SK-N-SH (cell line): ENCODE results near the gene GRB10. TPM values are rescaled to one million over a fixed set of nuclear protein-coding genes. Genes with fewer than 3 reads are reported as not detected.
A peak's percentile ranks its signal among the peaks of the same experiment; 100 is the strongest.

Experiments
- CTCF ChIA-PET: fragments of 300-600, 350-600 bp; formaldehyde crosslinking; extraction: SDS; loops from one replicate; lab custom pipeline; 2021; lab: Yijun Ruan, JAX
- POLR2A ChIA-PET: fragments of 350-600 bp; sonication (Branson Sonifier 250); formaldehyde crosslinking; extraction: SDS; loops from one replicate; lab custom pipeline; 2020; ENCODE audit warnings: antibody characterized with exemption, inconsistent platforms; lab: Yijun Ruan, JAX
- DNase-seq: peaks from one replicate; pipeline ENCODE4 v3.0.0; 2012
- H2AFZ ChIP-seq: fragments of 200-600 bp; sonication (generic); 2 replicates; pipeline ENCODE4 v1.8.1; 2016; ENCODE audit warnings: antibody characterized with exemption, mild to moderate bottlenecking, low read depth
- H3F3A ChIP-seq: fragments of 200-600 bp; sonication (generic); replicated peaks from 2 replicates; pipeline ENCODE3; 2016; ENCODE audit warnings: antibody characterized with exemption, mild to moderate bottlenecking; ENCODE audit not compliant: insufficient read depth
- H3K27ac ChIP-seq, 2 experiments: fragments of 200-500 bp in 1 of 2; fragments of 200-600 bp in 1 of 2; sonication (Bioruptor generic) in 1 of 2; sonication (generic), shearing (Covaris generic) in 1 of 2; 2 replicates each; pipeline versions ENCODE4 v1.5.1 to v1.6.1; 2014 to 2016; ENCODE audit warnings: low read depth in 2 of 2, inconsistent platforms in 1 of 2, low read length in 1 of 2, mild to moderate bottlenecking in 1 of 2, mixed read lengths in 1 of 2
- H3K27me3 ChIP-seq: fragments of 200-600 bp; sonication (generic), shearing (Covaris generic); 2 replicates; pipeline ENCODE4 v1.6.1; 2016; ENCODE audit warnings: mixed run types; ENCODE audit not compliant: insufficient read depth
- H3K36me3 ChIP-seq, 2 experiments: fragments of 200-500 bp in 1 of 2; fragments of 200-600 bp in 1 of 2; sonication (Bioruptor generic) in 1 of 2; sonication (generic) in 1 of 2; replicated peaks in 1 of 2; 2 replicates each; pipeline versions ENCODE3 to v1.5.1; 2014 to 2016; ENCODE audit warnings: low read length in 1 of 2, mild to moderate bottlenecking in 1 of 2; ENCODE audit not compliant: insufficient read depth in 2 of 2, control insufficient read depth in 1 of 2
- H3K4me1 ChIP-seq, 2 experiments: fragments of 200-500 bp in 1 of 2; fragments of 200-600 bp in 1 of 2; sonication (Bioruptor generic) in 1 of 2; sonication (generic), shearing (Covaris generic) in 1 of 2; 2 replicates each; pipeline versions ENCODE4 v1.5.1 to v1.6.1; 2014 to 2016; ENCODE audit warnings: low read depth in 1 of 2, low read length in 1 of 2, mixed run types in 1 of 2; ENCODE audit not compliant: insufficient read depth in 2 of 2, control insufficient read depth in 1 of 2
- H3K4me2 ChIP-seq: fragments of 200-600 bp; sonication (generic), shearing (Covaris generic); 2 replicates; pipeline ENCODE4 v1.6.1; 2017; ENCODE audit warnings: mixed run types
- H3K4me3 ChIP-seq, 2 experiments: fragments of 200-500 bp in 1 of 2; fragments of 200-600 bp in 1 of 2; sonication (Bioruptor generic) in 1 of 2; sonication (generic), shearing (Covaris generic) in 1 of 2; 2 replicates each; pipeline versions ENCODE4 v1.5.1 to v1.8.1; 2014 to 2016; ENCODE audit warnings: low read depth in 2 of 2, inconsistent platforms in 1 of 2, low read length in 1 of 2, mild to moderate bottlenecking in 1 of 2, mixed read lengths in 1 of 2, moderate library complexity in 1 of 2
- H3K79me2 ChIP-seq: fragments of 200-600 bp; sonication (generic); 2 replicates; pipeline ENCODE4 v1.8.1; 2017; ENCODE audit warnings: mild to moderate bottlenecking; ENCODE audit not compliant: insufficient read depth
- H3K9ac ChIP-seq: fragments of 200-600 bp; sonication (generic); 2 replicates; pipeline ENCODE4 v1.6.1; 2017; ENCODE audit warnings: mixed run types
- H3K9me2 ChIP-seq: fragments of 200-600 bp; sonication (generic); 2 replicates; pipeline ENCODE4 v1.6.1; 2017; ENCODE audit warnings: mixed run types
- H3K9me3 ChIP-seq: fragments of 200-600 bp; sonication (generic); 2 replicates; pipeline ENCODE4 v1.6.1; 2017; ENCODE audit warnings: mixed run types, mild to moderate bottlenecking, moderate library complexity
- H4K20me1 ChIP-seq: fragments of 200-600 bp; sonication (generic); 2 replicates; pipeline ENCODE4 v1.6.1; 2017; ENCODE audit warnings: mild to moderate bottlenecking, mixed run types; ENCODE audit not compliant: insufficient read depth
- CHD2 ChIP-seq: fragments of 150-350 bp; IDR thresholded peaks from 2 replicates; pipeline ENCODE4 v1.6.1; 2018; ENCODE audit warnings: low read length; ENCODE audit not compliant: partially characterized antibody
- EP300 ChIP-seq, 2 experiments: IDR thresholded peaks; 2 replicates each; pipeline versions ENCODE4 v1.4.0 to v1.6.1; 2012; ENCODE audit warnings: borderline replicate concordance in 1 of 2, low read depth in 1 of 2, low read length in 1 of 2
- FOSL2 ChIP-seq: IDR thresholded peaks from 2 replicates; pipeline ENCODE4 v1.4.0; 2012; ENCODE audit warnings: low read depth, mild to moderate bottlenecking, moderate library complexity, borderline replicate concordance
- FOXJ3 ChIP-seq: sonication (generic); formaldehyde crosslinking; IDR thresholded peaks from 2 replicates; pipeline ENCODE4 v1.5.1; 2020; ENCODE audit warnings: mild to moderate bottlenecking, missing genetic modification reagents
- GATA2 ChIP-seq: sonication (generic); formaldehyde crosslinking; IDR thresholded peaks from 2 replicates; pipeline ENCODE4 v1.5.0; 2020; ENCODE audit warnings: mild to moderate bottlenecking, missing genetic modification reagents
- MAX ChIP-seq: IDR thresholded peaks from 2 replicates; pipeline ENCODE4 v1.4.0; 2012; ENCODE audit warnings: low read depth
- POLR2AphosphoS5 ChIP-seq: IDR thresholded peaks from 2 replicates; pipeline ENCODE4 v1.6.1; 2012; ENCODE audit warnings: low read depth, low read length
- RXRA ChIP-seq: IDR thresholded peaks from 2 replicates; pipeline ENCODE4 v1.4.0; 2012; ENCODE audit warnings: low read depth, mild to moderate bottlenecking, borderline replicate concordance
- TEAD4 ChIP-seq: IDR thresholded peaks from 2 replicates; pipeline ENCODE4 v1.4.0; 2012; ENCODE audit warnings: mild to moderate bottlenecking, borderline replicate concordance; ENCODE audit not compliant: insufficient read depth
- ZBTB33 ChIP-seq: IDR thresholded peaks from 2 replicates; pipeline ENCODE4 v1.4.0; 2012; ENCODE audit warnings: low read depth, borderline replicate concordance
- WGBS: methylation state at CpG from one replicate; pipeline ENCODE4 v1.1.6; 2017; ENCODE audit warnings: low lambda C conversion rate; 5-methylcytosine and 5-hydroxymethylcytosine counted together
- polyA plus RNA-seq, 3 experiments: library from polyadenylated mRNA; depleted of rRNA; stranded (reverse); fragments of >200 nt; gene quantifications; 2 replicates each; pipeline ENCODE4 v1.2.3, GENCODE V29; 2012

GRB10 gene
- polyA plus RNA-seq, 1 of the 3 experiments (the other 2 are of a cell fraction) = 5.1 TPM

- no peak for DNase-seq
- H3K4me2 ChIP-seq = peak overlapping the region; percentile 41; the same call in 1 of the 2 replicates
- no peaks in the 10 kb centered on the region for H4K20me1 ChIP-seq
- peaks cover 0 to 27% of the 10 kb centered on the region in 2 experiments; a peak in 3 of 4 replicates for H3K4me1 ChIP-seq
- 28% methylated on average over 5 of the region's 5 CpGs for WGBS
- peaks cover 30% of the 10 kb centered on the region for H3F3A ChIP-seq
- no peak overlapping the region for H3K4me3 ChIP-seq
- no peaks in the 10 kb centered on the region for H3K9me3 ChIP-seq
- ChIA-PET CTCF (interaction anchor here (0.7 kb wide), 1 partner anchor 246 kb away, joined by 3 read pairs; no protein-coding TSS in a partner anchor), POLR2A (no interaction called here)
- TF ChIP-seq TEAD4 (0 out of 2 replicates have a peak, but pooled peaks have one; percentile 17), FOXJ3 (CRISPR knock-in tag) (no peak), ZBTB33 (no peak)
- H3K27ac ChIP-seq = peak overlapping the region in 1 of 2 experiments; percentile 78; a peak in 2 of 4 replicates
- no peak overlapping the region; the same call in 1 of the 2 replicates for H2AFZ ChIP-seq
- no peaks in the 10 kb centered on the region for H3K9me2 ChIP-seq
- no peaks in the 10 kb centered on the region for H3K27me3 ChIP-seq
- H3K79me2 ChIP-seq = no peaks in the 10 kb centered on the region
- H3K36me3 ChIP-seq = no peaks in the 10 kb centered on the region
- peak overlapping the region; percentile 1; the same call in 1 of the 2 replicates for H3K9ac ChIP-seq
Measured at GRCh38 chr7:50822110-50822509, 39.4 kb upstream of the GRB10 start.

GRCh38 chr7:50821457-50822008 is 38.8 kb upstream of the GRB10 start:
- H3K9me2 ChIP-seq = no peaks in the 10 kb centered on the region
- H3K27ac ChIP-seq = peak overlapping the region in 1 of 2 experiments; percentile 78; a peak in 2 of 4 replicates
- ChIA-PET POLR2A (no interaction called here), CTCF (interaction anchor here (0.7 kb wide), 1 partner anchor 246 kb away, joined by 3 read pairs; no protein-coding TSS in a partner anchor)
- H3K27me3 ChIP-seq = no peaks in the 10 kb centered on the region
- H3F3A ChIP-seq = peaks cover 29% of the 10 kb centered on the region
- H3K36me3 ChIP-seq = no peaks in the 10 kb centered on the region
- H4K20me1 ChIP-seq = no peaks in the 10 kb centered on the region
- no peak for TF ChIP-seq CHD2
- TF ChIP-seq MAX = peak; percentile 50; the same call in 1 of the 2 replicates
- 0 out of 2 replicates have a peak, but pooled peaks have one; percentile 3 for TF ChIP-seq FOSL2
- TF ChIP-seq GATA2 = no peak
- TF ChIP-seq EP300 (IDR thresholded peaks at IDR 0.05; ENCODE audit: borderline replicate concordance in 1 of 2, low read depth in 1 of 2, low read length in 1 of 2) = no peak
- TF ChIP-seq RXRA = no peak
- TF ChIP-seq POLR2AphosphoS5 = no peak
- WGBS = 33% methylated on average over 11 of the region's 11 CpGs
- no peaks in the 10 kb centered on the region for H3K9me3 ChIP-seq
- peak overlapping the region; percentile 41 for H3K4me2 ChIP-seq
- H3K4me1 ChIP-seq = peaks cover 0 to 25% of the 10 kb centered on the region in 2 experiments; a peak in 3 of 4 replicates
- H3K4me3 ChIP-seq = no peak overlapping the region
- no peak for DNase-seq
- H3K79me2 ChIP-seq = no peaks in the 10 kb centered on the region
- H3K9ac ChIP-seq = peak overlapping the region; percentile 1; the same call in 1 of the 2 replicates
- peak overlapping the region; percentile 2; the same call in 1 of the 2 replicates for H2AFZ ChIP-seq
